HG03039 (cell line): ENCODE results near the gene LDLRAD4.

Source experiments
- ATAC-seq: cut with Tn5 transposase; IDR thresholded peaks from one replicate; pipeline ENCODE4 v1.9.1; 2021; ENCODE audit warnings: mild to moderate bottlenecking, moderate library complexity; ENCODE audit not compliant: unreplicated experiment

The LDLRAD4 gene

DNA sequence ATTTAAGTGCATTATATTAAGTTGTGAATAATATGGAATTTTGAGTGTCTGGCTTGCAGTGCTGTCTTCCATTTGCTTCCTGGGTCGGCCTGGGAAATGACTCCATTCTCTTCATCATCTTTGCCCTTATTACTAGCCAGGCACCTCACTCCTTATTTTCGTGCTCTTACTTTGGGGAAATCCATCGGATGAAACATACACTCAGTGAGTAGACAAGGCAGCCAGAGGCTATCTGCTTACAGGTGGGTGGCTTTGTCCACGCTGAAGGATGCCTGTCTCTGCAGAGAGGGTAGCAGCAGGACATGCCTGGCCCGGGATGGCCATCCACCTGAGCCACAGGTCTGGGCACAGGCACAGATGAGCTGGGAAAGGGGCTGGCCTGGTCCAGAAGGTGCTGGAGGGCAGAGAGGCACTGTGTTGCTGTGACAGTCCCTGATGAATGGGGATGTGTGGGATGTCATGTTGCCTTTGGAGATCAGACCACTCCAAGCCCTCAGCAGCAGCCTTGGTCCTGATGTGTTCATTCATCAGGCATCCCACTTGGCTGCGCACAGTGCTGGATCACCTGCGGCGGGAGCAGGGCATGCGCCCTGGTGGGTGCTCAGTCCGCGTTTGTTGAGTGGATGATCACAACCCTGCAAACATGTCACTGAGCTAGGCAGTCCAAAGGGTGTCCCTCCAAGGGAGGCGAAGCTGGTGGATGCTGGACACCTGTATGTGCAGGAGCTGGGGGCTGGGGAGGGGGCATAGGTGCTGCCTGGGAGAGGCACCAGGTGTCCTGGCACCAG, 236.0 kb downstream of the LDLRAD4 start:
- no peak for ATAC-seq

GRCh38 chr18:13455471-13455870, 236.9 kb downstream of the LDLRAD4 start:
- no peak for ATAC-seq

GRCh38 chr18:13455960-13456481, 237.5 kb downstream of the LDLRAD4 start:
- ATAC-seq, result peak; percentile 60

GRCh38 chr18:13456736-13457271, 238.2 kb downstream of the LDLRAD4 start:
- ATAC-seq, result no peak

GRCh38 chr18:13457327-13457726, 238.8 kb downstream of the LDLRAD4 start:
- ATAC-seq, result no peak

GRCh38 chr18:13460946-13461345, 242.4 kb downstream of the LDLRAD4 start:
- no peak for ATAC-seq

DNA sequence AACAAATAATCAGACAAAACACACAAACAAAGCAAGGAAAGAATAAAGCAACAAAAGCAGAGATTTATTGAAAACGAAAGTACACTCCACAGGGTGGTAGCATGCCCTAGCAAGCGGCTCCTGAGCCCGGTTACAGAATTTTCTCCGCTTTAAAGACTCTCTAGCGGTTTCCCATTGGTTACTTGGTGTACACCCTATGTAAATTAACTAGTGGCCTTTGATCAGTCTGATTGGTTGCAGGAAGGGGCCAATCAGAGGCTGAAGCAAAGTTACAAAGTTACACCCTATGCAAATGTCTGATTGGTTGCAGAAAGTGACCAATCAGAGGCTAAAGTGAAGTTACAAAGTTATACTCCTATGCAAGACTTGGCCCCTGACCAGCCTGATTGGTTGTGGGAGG, 242.9 kb downstream of the LDLRAD4 start:
- no peak for ATAC-seq

GRCh38 chr18:13461936-13462335, 243.4 kb downstream of the LDLRAD4 start:
- ATAC-seq, result no peak

DNA sequence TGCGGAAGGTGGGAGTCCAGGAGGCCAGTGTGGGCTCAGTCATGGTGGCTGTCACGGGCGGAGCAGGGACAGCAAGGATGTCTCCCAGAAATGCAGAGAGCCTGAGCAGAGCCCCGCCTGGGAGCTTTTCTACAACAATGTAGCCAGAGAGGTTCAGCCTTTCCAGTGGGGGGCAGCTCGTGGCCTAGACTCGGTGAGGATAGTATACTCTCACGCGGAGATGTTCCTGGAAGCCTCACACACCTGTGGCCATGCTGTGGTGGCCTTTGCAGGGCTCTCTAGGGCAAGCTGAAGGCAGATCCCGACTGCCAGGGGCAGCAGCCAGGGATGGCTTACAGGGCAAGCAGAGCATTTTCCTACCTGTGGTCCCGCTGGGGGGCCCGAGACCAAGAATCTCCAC, 244.1 kb downstream of the LDLRAD4 start:
- no peak for ATAC-seq

- no peak for ATAC-seq
Observed at GRCh38 chr18:13463526-13464210, 245.1 kb downstream of the LDLRAD4 start.

DNA sequence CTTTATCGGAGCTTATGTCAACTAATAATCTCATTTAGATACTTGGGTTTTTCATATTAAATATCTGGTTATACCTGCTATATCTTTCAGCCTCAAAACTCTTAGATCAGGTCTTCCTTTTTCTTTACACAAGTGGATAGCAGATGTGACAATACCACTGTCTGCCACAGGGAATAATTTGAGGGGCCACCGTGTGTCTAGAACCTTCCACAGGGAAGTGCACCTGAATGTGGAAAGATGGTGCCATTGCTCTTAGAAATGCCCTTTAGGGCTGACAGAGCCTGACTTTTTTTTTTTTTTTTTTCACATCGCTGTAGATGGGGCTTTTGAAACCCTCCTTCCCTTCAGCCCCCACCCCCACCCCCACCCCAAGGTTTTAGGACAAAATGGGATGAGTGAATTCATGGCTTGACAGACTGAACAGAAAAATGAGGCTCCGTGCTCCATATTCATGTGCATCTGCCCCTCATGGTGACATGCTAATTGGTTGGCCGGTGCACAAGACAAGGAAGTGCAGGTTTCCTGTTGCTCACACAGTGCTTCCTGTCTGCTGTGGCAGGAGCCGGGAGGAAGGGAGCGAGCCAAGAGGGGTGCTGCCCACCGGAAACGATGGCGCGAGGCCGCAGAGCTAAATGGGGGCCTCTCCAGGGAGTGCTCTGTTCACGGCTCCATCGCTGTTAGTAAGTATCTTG, 246.0 kb downstream of the LDLRAD4 start:
- ATAC-seq, result peak; percentile 97

DNA sequence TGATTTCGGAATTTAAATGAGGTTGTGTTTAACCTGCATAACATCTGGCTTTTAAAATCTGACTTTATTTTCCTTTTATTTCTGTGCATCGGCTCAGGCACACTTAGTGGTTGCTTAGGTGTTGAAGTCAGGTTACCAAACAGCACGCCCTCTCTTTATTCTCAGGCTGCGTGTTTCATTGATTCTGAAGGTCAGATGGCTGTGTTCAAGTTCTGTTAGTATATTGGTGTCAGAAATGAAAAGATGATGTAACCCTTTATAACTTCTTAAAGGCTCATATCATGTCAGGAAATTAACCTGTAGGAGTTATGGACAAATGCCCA, 246.5 kb downstream of the LDLRAD4 start:
- peak; percentile 19 for ATAC-seq

DNA sequence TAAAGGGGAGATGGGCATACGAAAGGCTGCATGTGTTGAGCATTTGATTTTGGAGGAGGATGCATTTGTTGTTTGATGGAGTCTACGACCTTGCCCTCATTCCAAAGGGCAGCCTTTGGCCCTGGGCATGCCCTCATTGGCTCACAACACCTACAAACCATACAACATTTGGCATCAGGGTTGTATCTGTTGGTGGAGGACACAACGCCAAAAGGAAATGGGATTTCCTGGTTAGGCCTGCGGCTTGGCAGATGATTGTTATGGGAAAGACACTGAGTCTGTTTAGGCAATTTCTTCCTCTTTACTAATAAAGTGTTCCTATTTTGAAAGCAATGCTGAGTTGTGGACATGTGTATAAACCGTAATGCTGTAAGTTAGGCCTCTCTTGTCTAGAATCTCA, 246.9 kb downstream of the LDLRAD4 start:
- ATAC-seq, result no peak

- ATAC-seq, result no peak
Observed at GRCh38 chr18:13470516-13471197, 252.1 kb downstream of the LDLRAD4 start.

- no peak for ATAC-seq
Observed at GRCh38 chr18:13471198-13471845, 252.8 kb downstream of the LDLRAD4 start.

GRCh38 chr18:13471971-13472628, 253.5 kb downstream of the LDLRAD4 start:
- no peak for ATAC-seq

DNA sequence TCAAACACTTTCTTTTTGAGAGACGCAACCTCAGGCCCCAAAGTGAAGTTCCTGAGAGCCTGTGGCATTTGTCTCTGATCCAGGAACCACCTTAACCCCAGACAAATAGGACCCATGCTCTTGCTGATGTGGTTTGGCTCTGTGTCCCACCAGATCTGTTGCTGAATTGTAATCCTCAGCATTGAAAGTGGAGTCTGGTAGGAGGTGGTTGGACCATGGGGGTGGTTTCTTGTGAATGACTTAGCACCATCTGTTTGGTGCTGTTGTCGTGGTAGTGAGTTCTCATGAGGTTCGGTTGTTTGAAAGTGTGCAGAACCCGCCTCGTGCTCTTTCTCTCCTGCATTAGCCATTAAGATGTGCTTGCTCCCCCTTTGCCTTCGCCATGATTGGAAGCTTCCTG, 255.2 kb downstream of the LDLRAD4 start:
- ATAC-seq, result no peak

GRCh38 chr18:13474336-13474735, 255.8 kb downstream of the LDLRAD4 start:
- no peak for ATAC-seq

DNA sequence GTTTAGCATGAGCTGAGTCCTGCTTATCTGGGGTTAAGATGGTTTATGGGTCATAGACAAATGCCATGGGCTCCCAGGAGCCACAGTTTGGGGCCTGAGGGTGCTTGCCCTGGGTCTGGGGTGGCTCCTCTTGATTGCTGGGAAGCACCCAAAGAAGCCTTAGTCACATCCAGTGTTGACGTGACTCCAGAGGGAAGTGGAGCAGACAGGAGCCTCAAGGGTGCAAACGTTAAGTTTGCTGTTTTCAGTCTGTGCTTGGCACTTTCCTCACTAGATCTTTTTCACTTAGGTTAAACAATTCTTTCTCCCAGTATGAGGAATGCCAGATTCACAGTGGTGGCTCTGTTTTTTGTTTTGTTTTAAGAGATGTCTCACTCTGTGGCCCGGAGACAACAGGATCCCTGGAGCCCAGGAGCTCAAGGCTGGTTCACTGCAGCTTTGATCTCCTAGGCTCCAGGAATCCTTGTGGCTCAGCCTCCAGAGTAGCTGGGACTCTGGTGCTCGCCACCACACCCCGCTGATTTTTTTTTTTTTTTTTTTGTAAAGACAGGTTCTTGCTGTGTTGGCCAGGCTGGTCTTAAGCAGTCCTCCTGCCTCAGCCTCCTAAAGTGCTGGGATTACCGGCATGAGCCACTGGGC, 256.5 kb downstream of the LDLRAD4 start:
- no peak for ATAC-seq
